ENCODE measurements around the gene TSPO2. TPM values are rescaled to one million over a fixed set of nuclear protein-coding genes. Genes with fewer than 3 reads are reported as not detected.

TSPO2 gene
- total RNA-seq, 1 donor from 2014 or later: not detected

DNA sequence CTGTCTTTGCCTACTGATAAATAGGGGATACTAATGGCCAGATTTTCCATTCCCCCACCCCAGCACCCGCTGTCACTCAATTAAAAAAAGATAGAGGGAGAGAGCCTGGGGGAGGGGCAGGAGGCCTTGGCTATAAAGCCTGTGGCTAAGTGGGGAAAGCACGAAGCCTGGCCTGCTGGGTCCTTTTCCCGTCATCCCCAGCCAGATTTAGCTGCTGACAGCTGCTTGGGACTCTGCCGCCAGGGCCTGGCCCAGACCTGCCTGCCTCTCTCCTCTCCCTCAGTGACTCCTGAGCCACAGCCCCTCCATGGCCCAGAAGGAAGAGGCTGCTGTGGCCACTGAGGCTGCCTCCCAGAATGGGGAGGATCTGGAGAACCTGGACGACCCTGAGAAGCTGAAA is 10.8 kb downstream of the TSPO2 start, which contains the start of gene APOBEC2:
Gene APOBEC2, plus strand, starts transcription at position 162 of the 400 bp plus-strand sequence. Its CDS starts 146 bp downstream, at position 308.
- H3K36me3 Mint-ChIP-seq: no peaks in the 10 kb centered on the region
- H3K9me3 Mint-ChIP-seq: no peaks in the 10 kb centered on the region
- DNase-seq (ENCODE audit: low spot score in 2 of 2, unreplicated experiment in 2 of 2): no peak
- no peaks in the 10 kb centered on the region for H3K27me3 Mint-ChIP-seq (ENCODE audit: low read depth)
- no peak within 1 kb of the TSS for H3K4me3 Mint-ChIP-seq
- TF ChIP-seq, protein P1, sequence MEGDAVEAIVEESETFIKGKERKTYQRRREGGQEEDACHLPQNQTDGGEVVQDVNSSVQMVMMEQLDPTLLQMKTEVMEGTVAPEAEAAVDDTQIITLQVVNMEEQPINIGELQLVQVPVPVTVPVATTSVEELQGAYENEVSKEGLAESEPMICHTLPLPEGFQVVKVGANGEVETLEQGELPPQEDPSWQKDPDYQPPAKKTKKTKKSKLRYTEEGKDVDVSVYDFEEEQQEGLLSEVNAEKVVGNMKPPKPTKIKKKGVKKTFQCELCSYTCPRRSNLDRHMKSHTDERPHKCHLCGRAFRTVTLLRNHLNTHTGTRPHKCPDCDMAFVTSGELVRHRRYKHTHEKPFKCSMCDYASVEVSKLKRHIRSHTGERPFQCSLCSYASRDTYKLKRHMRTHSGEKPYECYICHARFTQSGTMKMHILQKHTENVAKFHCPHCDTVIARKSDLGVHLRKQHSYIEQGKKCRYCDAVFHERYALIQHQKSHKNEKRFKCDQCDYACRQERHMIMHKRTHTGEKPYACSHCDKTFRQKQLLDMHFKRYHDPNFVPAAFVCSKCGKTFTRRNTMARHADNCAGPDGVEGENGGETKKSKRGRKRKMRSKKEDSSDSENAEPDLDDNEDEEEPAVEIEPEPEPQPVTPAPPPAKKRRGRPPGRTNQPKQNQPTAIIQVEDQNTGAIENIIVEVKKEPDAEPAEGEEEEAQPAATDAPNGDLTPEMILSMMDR (IDR thresholded peaks at IDR 0.05; ENCODE audit: unreplicated experiment): no peak
- H3K4me1 Mint-ChIP-seq: peaks cover 45% of the 10 kb centered on the region
- H3K27ac Mint-ChIP-seq: peak within 1 kb of the TSS; percentile 43

DNA sequence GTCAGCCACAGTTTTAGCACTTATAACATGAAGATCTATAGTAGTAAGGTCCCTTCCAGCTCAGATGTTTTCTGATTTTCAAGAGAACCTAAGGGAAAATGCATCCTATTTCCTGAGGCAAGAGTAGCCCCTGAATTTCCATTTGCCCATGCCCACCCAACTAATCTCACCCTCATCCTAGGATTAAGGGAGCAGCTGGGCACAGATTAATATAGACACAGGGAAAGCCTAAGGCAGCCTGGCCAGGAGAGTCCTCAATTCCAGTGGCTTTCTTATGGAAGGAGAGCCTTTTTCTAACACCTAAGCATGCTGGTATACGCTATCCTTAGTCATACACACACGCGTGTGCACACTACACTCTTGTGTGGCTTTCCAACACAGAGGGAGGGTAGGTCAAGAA is 12.2 kb downstream of the TSPO2 start:
- Mint-ChIP-seq H3K27me3 (ENCODE audit: low read depth) (no peaks in the 10 kb centered on the region), H3K4me3 (no peak overlapping the region), H3K4me1 (peaks cover 35% of the 10 kb centered on the region), H3K9me3 (no peaks in the 10 kb centered on the region), H3K27ac (no peak overlapping the region), H3K36me3 (no peaks in the 10 kb centered on the region)
- TF ChIP-seq, protein P1 (IDR thresholded peaks at IDR 0.05; ENCODE audit: unreplicated experiment): no peak
- no peak for DNase-seq (ENCODE audit: low spot score in 2 of 2, unreplicated experiment in 2 of 2)

DNA sequence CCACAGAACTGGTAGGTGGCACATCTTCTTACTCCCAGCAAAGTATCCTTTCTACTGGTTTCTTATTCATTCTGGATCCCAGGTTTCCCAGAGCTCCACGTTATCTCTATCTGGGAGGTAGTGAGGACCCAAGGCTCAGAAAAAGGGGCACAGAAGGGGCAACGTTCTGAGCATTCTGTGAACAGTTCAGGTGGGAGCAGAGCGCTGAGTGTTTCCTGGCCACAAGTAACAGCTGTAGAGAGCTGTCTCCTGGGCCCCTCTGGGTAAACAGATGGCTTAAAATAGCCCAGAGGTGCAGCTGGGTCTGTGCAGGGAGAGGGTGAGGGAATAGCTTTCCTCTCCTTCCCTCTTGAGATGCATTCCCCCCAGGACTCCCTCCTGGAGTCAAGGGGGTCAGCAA is 12.9 kb downstream of the TSPO2 start:
- TF ChIP-seq, protein P1 (IDR thresholded peaks at IDR 0.05; ENCODE audit: unreplicated experiment): no peak
- H3K36me3 Mint-ChIP-seq: no peaks in the 10 kb centered on the region
- H3K27me3 Mint-ChIP-seq (ENCODE audit: low read depth): no peaks in the 10 kb centered on the region
- H3K4me1 Mint-ChIP-seq: peaks cover 29% of the 10 kb centered on the region
- no peaks in the 10 kb centered on the region for H3K9me3 Mint-ChIP-seq
- no peak overlapping the region for H3K27ac Mint-ChIP-seq
- no peak overlapping the region for H3K4me3 Mint-ChIP-seq
- no peak for DNase-seq (ENCODE audit: low spot score in 2 of 2, unreplicated experiment in 2 of 2)

DNA sequence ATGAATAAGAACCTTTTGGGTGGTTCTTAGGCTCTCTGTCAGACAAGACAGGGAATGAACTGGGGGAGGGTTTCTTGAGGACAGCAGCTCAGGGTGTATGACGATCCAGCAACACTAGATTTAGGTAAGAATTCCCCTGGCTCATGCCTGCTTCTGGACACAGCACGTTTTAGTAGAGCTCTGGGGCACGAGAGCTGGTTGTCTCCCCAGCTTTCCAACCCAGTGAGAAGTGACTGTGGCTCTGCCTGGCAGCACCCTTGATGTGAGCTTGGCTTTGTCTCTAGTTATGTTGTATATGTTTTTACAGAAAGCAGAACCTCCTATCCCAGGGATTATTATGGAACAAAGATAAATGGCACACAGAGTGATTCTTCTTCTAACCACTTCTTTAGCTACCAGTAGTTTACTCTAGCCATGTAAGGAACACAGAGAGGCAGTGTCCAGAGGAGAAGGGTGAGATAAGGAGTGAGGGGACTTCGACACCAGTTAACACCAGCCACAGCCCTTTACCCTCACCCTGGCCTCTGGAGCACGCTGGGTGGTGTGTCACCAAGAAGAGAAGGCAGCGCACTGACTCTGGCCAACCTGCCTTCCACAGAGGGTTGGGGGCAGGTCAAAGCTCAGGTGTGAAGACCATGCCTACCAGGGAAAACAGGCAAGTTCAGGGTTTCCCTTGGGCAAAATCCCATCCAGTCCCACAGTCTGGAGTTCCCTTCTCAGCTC is 14.7 kb downstream of the TSPO2 start:
- Mint-ChIP-seq H3K4me1 (peaks cover 19% of the 10 kb centered on the region), H3K9me3 (no peaks in the 10 kb centered on the region), H3K36me3 (peaks cover under 1% of the 10 kb centered on the region), H3K4me3 (no peak overlapping the region), H3K27ac (no peak overlapping the region), H3K27me3 (ENCODE audit: low read depth) (no peaks in the 10 kb centered on the region)
- no peak for DNase-seq (ENCODE audit: low spot score in 2 of 2, unreplicated experiment in 2 of 2)
- TF ChIP-seq, protein P1 (IDR thresholded peaks at IDR 0.05; ENCODE audit: unreplicated experiment): no peak

DNA sequence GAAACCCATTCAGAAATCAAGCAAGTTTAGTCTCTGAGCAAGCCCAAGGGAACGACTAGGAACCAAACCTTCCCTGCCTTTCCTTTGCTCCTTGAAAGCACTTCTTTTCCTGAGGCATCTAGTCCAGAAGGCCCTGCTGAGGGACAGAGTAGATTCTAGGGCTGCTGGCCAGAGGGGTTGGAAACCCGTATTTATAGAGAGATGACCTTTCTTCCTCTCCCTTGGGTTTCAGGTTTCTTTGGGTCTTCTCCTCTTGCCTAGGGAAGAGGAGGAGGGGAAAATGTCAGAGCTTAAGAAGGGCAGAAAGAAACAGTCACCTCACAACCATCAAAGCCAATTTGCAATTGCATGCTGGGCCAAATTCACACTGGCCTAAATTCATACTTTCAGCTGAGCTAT is 16.5 kb downstream of the TSPO2 start:
- DNase-seq (ENCODE audit: low spot score in 2 of 2, unreplicated experiment in 2 of 2): no peak
- TF ChIP-seq, protein P1 (IDR thresholded peaks at IDR 0.05; ENCODE audit: unreplicated experiment): no peak
- H3K4me1 Mint-ChIP-seq: peaks cover 5% of the 10 kb centered on the region

More for the DNA sequence above, 16.5 kb downstream of the TSPO2 start:
- Mint-ChIP-seq H3K27me3 (ENCODE audit: low read depth) (no peaks in the 10 kb centered on the region), H3K36me3 (peaks cover 2% of the 10 kb centered on the region), H3K9me3 (no peaks in the 10 kb centered on the region), H3K27ac (no peak overlapping the region), H3K4me3 (no peak overlapping the region)
